Heart left ventricle (tissue), 16 donors: ENCODE results near the gene FADS2. TPM values are rescaled to one million over a fixed set of nuclear protein-coding genes. Genes with fewer than 3 reads are reported as not detected.
A peak's percentile ranks its signal among the peaks of the same experiment; 100 is the strongest.

Experiments
- ATAC-seq, 4 donors: fragments of 200-7000 bp; cut with Tn5 transposase; one replicate each; pipeline ENCODE4 v1.9.1; 2020 to 2022; ENCODE audit warnings: moderate library complexity in 4 of 4, mild to moderate bottlenecking in 3 of 4, moderate number of reproducible peaks in 1 of 4
- DNase-seq, 5 donors: peaks; one replicate each; pipeline ENCODE4 v3.0.0-alpha.2; 2020
- H3K27ac ChIP-seq, 12 donors: fragments of 200-600 bp; sonication (generic) in 4 of 12; one replicate each; pipeline versions ENCODE4 v1.5.0 to v1.8.0; 2016 to 2022; ENCODE audit warnings: mild to moderate bottlenecking in 2 of 12
- H3K27me3 ChIP-seq, 9 donors: fragments of 200-600 bp; sonication (generic) in 2 of 9; one replicate each; pipeline versions ENCODE4 v1.5.1 to v1.8.0; 2016 to 2022; ENCODE audit warnings: mild to moderate bottlenecking in 3 of 9
- H3K36me3 ChIP-seq, 9 donors: fragments of 200-600 bp; sonication (generic) in 2 of 9; one replicate each; pipeline versions ENCODE4 v1.5.0 to v1.8.0; 2018 to 2022; ENCODE audit warnings: mild to moderate bottlenecking in 2 of 9
- H3K4me1 ChIP-seq, 12 donors: fragments of 200-600 bp; sonication (generic) in 4 of 12; one replicate each; pipeline versions ENCODE4 v1.5.0 to v1.8.0; 2016 to 2022; ENCODE audit warnings: mild to moderate bottlenecking in 3 of 12
- H3K4me3 ChIP-seq, 12 donors: fragments of 200-600 bp; sonication (generic) in 4 of 12; one replicate each; pipeline versions ENCODE4 v1.5.0 to v1.8.0; 2017 to 2022; ENCODE audit warnings: mild to moderate bottlenecking in 9 of 12, moderate library complexity in 4 of 12
- H3K9me3 ChIP-seq, 12 donors: fragments of 200-600 bp; sonication (generic) in 4 of 12; one replicate each; pipeline versions ENCODE4 v1.5.0 to v1.8.0; 2016 to 2022; ENCODE audit warnings: mild to moderate bottlenecking in 1 of 12
- CTCF ChIP-seq, 12 donors: fragments of 200-600 bp; sonication (generic) in 4 of 12; IDR thresholded peaks; one replicate each; pipeline versions ENCODE4 v1.5.0 to v1.8.0; 2018 to 2022; ENCODE audit warnings: antibody characterized with exemption in 12 of 12, mild to moderate bottlenecking in 5 of 12
- POLR2A ChIP-seq, 2 donors: fragments of 450-650 bp; IDR thresholded peaks; one replicate each; pipeline ENCODE4 v1.6.1; 2017; ENCODE audit warnings: antibody characterized with exemption in 2 of 2, mild to moderate bottlenecking in 2 of 2, moderate library complexity in 2 of 2
- WGBS, 4 donors: extraction: QIAGEN DNeasy Blood & Tissue Kit in 2 of 4; methylation state at CpG; one replicate each; pipeline versions ENCODE4 v1.1.5 to v1.1.7; 2013 to 2018; 5-methylcytosine and 5-hydroxymethylcytosine counted together
- intact Hi-C, 10 donors: fragments of 100-400 bp; cut with DNase I; formaldehyde crosslinking; loops; one replicate each; pipeline versions ENCODE4 v1.11.1 to v1.14.2; 2022
- polyA plus RNA-seq, 2 donors: library from polyadenylated mRNA; stranded (reverse); fragments of 200-250 nt; gene quantifications; one replicate each; pipeline ENCODE4 v1.2.3, GENCODE V29; 2013
- total RNA-seq, 9 donors: library from RNA; depleted of rRNA in 2 of 9; stranded (reverse); fragments of >200 nt in 2 of 9; fragmentation: NEBNext Ultra II Directional in 3 of 9; extraction: Animal tissue kit (Norgen Biotek cat#: 25700) in 3 of 9; gene quantifications; one replicate each; pipeline versions ENCODE4 v1.1.0 to v1.2.4, GENCODE V29; 2016 to 2023
- donor health status: ischemic (EF 13 %, LVEDD 7.1; RV severe dilation, severe dysfunction).
- donor health status: healthy with polysubstance abuse.
- donor health status: DM: no; HTN: yes; CAD: no.
- donor health status: DM: no; HTN: no; CAD: no.
- donor health status: ischemic (EF 25% LVEDD 6.9; RV normal size, moderate dysfunction).
- donor health status: ischemic (EF 25% LVEDD 5.7; RV mildly dilated, moderate dysfunction).
- donor health status: healthy.
- donor health status: DM: yes; HTN: yes; CAD: no.
- donor health status: ischemic (EF 35%, LVEDD 5.7; RV mildly dilated, moderate dysfunction).
- donor health status: nonischemic (EF 11% LVEDD 7.7; RV severe dilation, severe dysfunction).
- donor health status: DM: yes; HTN: yes; CAD: no.
- donor health status: PGD.
- donor health status: ischemic (EF 29% LVEDD 5.4; RV normal size, mild dysfunction).
- donor health status: nonischemic (EF 23%, LVEDD 6.1; RV moderate dilation, normal function).

The FADS2 gene
- total and polyA plus RNA-seq, 11 donors, result 2.6 to 43.6 (median 19.2) TPM

GRCh38 chr11:61817471-61818202 is 10.5 kb upstream of the FADS2 start:
- TF ChIP-seq POLR2A (IDR thresholded peaks at IDR 0.05) (no peak), CTCF (IDR thresholded peaks at IDR 0.05) (no peak)
- intact Hi-C loops, result loop anchor here in 6 of 10 donors (5.0 to 10.0 kb wide), 5 partner anchors 35 to 75 kb away; partner anchors contain the start of gene FADS3 (in 3 of the 6)
- Histone ChIP-seq H3K4me1 (peaks cover 0 to 25% (median 10%) of the 10 kb centered on the region in 12 donors), H3K9me3 (no peaks in the 10 kb centered on the region), H3K36me3 (peaks cover 0 to 3% (median under 1%) of the 10 kb centered on the region in 9 donors), H3K27ac (peak overlapping the region in 11 of 12 donors; percentile 96 to 100 (median 98)), H3K27me3 (no peaks in the 10 kb centered on the region), H3K4me3 (peak overlapping the region; percentile 59 to 91 (median 72))
- 79 to 83% (median 81%) methylated on average over 6 of the region's 6 CpGs for whole genome bisulfite sequencing, 4 donors
- DNase-seq (no peak), ATAC-seq (no peak)

- H3K4me1 ChIP-seq, result peaks cover 0 to 20% (median 6%) of the 10 kb centered on the region in 12 donors
- H3K27ac ChIP-seq, result no peak overlapping the region
- H3K27me3 ChIP-seq, result no peaks in the 10 kb centered on the region
- no peak overlapping the region for H3K4me3 ChIP-seq
- TF ChIP-seq POLR2A (IDR thresholded peaks at IDR 0.05) (no peak), CTCF (IDR thresholded peaks at IDR 0.05) (no peak)
- WGBS, 4 donors, result 92 to 99% (median 97%) methylated on average over 2 of the region's 2 CpGs
- intact Hi-C loops, result no loop called here
- H3K36me3 ChIP-seq, result no peaks in the 10 kb centered on the region
- DNase-seq (no peak), ATAC-seq (no peak)
- no peaks in the 10 kb centered on the region for H3K9me3 ChIP-seq
Observed at GRCh38 chr11:61820174-61820573, 7.9 kb upstream of the FADS2 start.

GRCh38 chr11:61826930-61827570 is 1.1 kb upstream of the FADS2 start:
- peaks cover 0 to 47% (median 24%) of the 10 kb centered on the region in 12 donors for H3K4me1 ChIP-seq
- WGBS, 4 donors, result 23 to 39% (median 27%) methylated on average over 20 to 23 of the region's 23 CpGs
- intact Hi-C loops, result no loop called here

More at GRCh38 chr11:61826930-61827570, 1.1 kb upstream of the FADS2 start:
- no peaks in the 10 kb centered on the region for H3K27me3 ChIP-seq
- no peaks in the 10 kb centered on the region for H3K9me3 ChIP-seq
- H3K4me3 ChIP-seq, result peak overlapping the region; percentile 47 to 80 (median 66)
- H3K36me3 ChIP-seq, result no peaks in the 10 kb centered on the region
- peak in 1 of 4 donors; percentile 8 for ATAC-seq
- no peak for TF ChIP-seq POLR2A (IDR thresholded peaks at IDR 0.05)
- no peak for TF ChIP-seq CTCF (IDR thresholded peaks at IDR 0.05)
- H3K27ac ChIP-seq, result peak overlapping the region; percentile 40 to 96 (median 86)
- DNase-seq, result peak in 2 of 5 donors; percentile 44 to 62
